Small intestine (tissue), 7 donors: Measurements from ENCODE around the gene GLT6D1. TPM values are rescaled to one million over a fixed set of nuclear protein-coding genes. Genes with fewer than 3 reads are reported as not detected.
"Not testable (repeated sequence)": the region's sequence is repeated elsewhere in the genome, so short reads cannot be mapped to it uniquely, and the experiment has no call there.

ENCODE experiments used
- DNase-seq, 2 donors: peaks; one replicate each; pipeline versions ENCODE4 v3.0.0 to v3.0.0-alpha.2; 2013
- FAIRE-seq: peaks from 2 replicates; lab custom pipeline; 2012; peaks lifted over from hg19 to GRCh38; lab: Jason Lieb, UNC
- H3K27ac ChIP-seq, 3 donors: one replicate each; pipeline ENCODE4 v1.5.1; 2013; ENCODE audit warnings: low read length in 2 of 3, mild to moderate bottlenecking in 2 of 3, control low read depth in 1 of 3, inconsistent platforms in 1 of 3, low read depth in 1 of 3, moderate library complexity in 1 of 3
- H3K27me3 ChIP-seq, 3 donors: one replicate each; pipeline ENCODE4 v1.6.1; 2013; ENCODE audit warnings: low read length in 3 of 3, inconsistent platforms in 1 of 3; ENCODE audit not compliant: control insufficient read depth in 3 of 3, insufficient read depth in 3 of 3
- H3K36me3 ChIP-seq, 3 donors: one replicate each; pipeline ENCODE4 v1.6.1; 2013; ENCODE audit warnings: low read length in 3 of 3, inconsistent platforms in 1 of 3, low read depth in 1 of 3, mild to moderate bottlenecking in 1 of 3, moderate library complexity in 1 of 3; ENCODE audit not compliant: control insufficient read depth in 3 of 3, insufficient read depth in 2 of 3
- H3K4me1 ChIP-seq, 3 donors: one replicate each; pipeline ENCODE4 v1.6.1; 2013; ENCODE audit warnings: low read length in 2 of 3, inconsistent platforms in 1 of 3, low read depth in 1 of 3, mild to moderate bottlenecking in 1 of 3, moderate library complexity in 1 of 3; ENCODE audit not compliant: control insufficient read depth in 3 of 3, insufficient read depth in 2 of 3
- H3K4me3 ChIP-seq, 3 donors: one replicate each; pipeline ENCODE4 v1.5.1; 2013; ENCODE audit warnings: low read length in 3 of 3, control low read depth in 1 of 3, inconsistent platforms in 1 of 3, low read depth in 1 of 3, mild to moderate bottlenecking in 1 of 3, moderate library complexity in 1 of 3
- H3K9me3 ChIP-seq, 2 donors: one replicate each; pipeline ENCODE4 v1.6.1; 2013; ENCODE audit warnings: low read depth in 1 of 2, low read length in 1 of 2; ENCODE audit not compliant: control insufficient read depth in 2 of 2, insufficient read depth in 1 of 2
- WGBS, 3 donors: extraction: QIAGEN DNeasy Blood & Tissue Kit; methylation state at CpG; one replicate each; pipeline ENCODE4 v1.1.7; 2013; 5-methylcytosine and 5-hydroxymethylcytosine counted together
- polyA plus RNA-seq, 4 donors: library from polyadenylated mRNA; stranded (reverse) in 3 of 4; unstranded in 1 of 4; fragments of 200-250 nt in 3 of 4; fragments of 120-200 nt in 1 of 4; gene quantifications; one replicate each; pipeline versions ENCODE4 v1.2.1 to v1.2.3, GENCODE V29; 2013
- donor health status: healthy with polysubstance abuse.
- donor health status: control.
- donor health status: control.
- donor health status: Bipolar disorder and iron deficiency.
- donor health status: healthy.

GLT6D1 gene
- polyA plus RNA-seq, 4 donors, result not detected

DNA sequence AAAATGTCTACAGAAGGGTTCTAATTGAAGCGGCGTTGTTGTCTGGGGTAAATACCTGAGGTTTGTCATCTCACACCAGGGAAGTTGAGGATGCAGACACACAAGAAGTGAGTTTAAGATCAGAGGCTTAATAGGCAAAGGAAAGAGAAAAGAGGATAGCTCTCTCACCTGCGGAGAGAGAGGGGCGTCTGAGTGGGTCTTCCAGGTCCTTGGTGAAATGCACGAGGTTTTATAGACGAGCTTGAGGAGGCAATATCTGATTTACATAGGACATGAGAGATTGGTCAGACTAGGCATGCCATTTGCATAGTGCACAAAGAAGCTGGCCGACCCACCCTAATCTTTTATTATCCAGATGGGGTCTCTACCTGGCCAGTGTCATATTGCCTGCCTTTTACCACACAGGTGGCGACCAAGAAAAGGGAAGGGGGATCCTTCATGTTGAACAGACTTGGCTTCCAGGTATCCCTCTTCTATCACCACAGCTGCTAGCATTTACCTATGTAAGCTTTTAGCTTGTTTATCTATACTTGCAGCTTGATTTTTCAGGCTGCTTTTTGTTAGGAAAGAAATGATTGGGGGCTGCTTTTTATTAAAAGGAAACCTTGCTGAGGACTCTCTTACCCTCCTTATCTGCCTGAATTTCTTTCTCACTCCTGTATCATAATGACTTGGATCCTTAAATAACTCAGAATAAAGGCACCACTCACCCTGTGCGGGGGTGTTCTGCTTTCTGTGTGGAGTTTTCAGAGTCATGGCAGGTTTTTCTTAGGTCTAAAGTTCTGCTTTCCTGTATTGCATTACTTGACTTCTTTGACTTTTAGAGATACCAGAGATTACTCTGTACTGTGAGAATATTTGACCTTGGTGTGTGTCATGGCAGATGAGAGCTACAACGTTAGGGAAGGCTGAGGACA is 9.4 kb upstream of the GLT6D1 start:
- H3K4me3 ChIP-seq, result no peak overlapping the region
- H3K27me3 ChIP-seq, result no peaks in the 10 kb centered on the region
- peaks cover 0 to 25% of the 10 kb centered on the region in 2 donors for H3K9me3 ChIP-seq
- no peak overlapping the region for H3K27ac ChIP-seq
- H3K36me3 ChIP-seq, result no peaks in the 10 kb centered on the region
- no peaks in the 10 kb centered on the region for H3K4me1 ChIP-seq
- WGBS, 3 donors, result 78 to 82% (median 81%) methylated on average over 10 of the region's 10 CpGs
- FAIRE-seq (no peak), DNase-seq (no peak)

DNA sequence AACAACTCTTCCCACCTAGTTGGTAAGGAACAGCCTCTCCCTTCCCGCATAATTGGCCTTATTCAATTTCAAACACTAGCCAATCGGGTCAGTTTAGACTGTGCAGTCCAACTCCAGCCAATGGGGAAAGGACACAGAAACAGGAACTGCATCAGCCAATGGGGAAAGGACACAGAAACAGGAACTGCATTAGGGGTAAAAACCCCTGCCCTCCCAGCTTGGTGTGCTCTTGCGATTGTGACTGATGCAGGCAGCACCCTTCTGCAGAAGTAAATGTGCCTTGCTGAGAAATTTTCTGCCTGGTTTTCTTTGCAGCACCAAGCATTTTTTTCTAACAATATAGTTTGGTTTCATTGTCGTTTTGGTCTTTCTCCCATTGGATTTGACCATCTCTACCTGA is 8.5 kb upstream of the GLT6D1 start:
- no peaks in the 10 kb centered on the region for H3K36me3 ChIP-seq
- no peak overlapping the region for H3K4me3 ChIP-seq
- FAIRE-seq (no peak), DNase-seq (no peak)
- 85 to 87% (median 85%) methylated on average over 4 of the region's 4 CpGs for WGBS, 3 donors
- H3K9me3 ChIP-seq, result peaks cover 0 to 25% of the 10 kb centered on the region in 2 donors
- no peaks in the 10 kb centered on the region for H3K27me3 ChIP-seq
- H3K4me1 ChIP-seq, result no peaks in the 10 kb centered on the region
- no peak overlapping the region for H3K27ac ChIP-seq

DNA sequence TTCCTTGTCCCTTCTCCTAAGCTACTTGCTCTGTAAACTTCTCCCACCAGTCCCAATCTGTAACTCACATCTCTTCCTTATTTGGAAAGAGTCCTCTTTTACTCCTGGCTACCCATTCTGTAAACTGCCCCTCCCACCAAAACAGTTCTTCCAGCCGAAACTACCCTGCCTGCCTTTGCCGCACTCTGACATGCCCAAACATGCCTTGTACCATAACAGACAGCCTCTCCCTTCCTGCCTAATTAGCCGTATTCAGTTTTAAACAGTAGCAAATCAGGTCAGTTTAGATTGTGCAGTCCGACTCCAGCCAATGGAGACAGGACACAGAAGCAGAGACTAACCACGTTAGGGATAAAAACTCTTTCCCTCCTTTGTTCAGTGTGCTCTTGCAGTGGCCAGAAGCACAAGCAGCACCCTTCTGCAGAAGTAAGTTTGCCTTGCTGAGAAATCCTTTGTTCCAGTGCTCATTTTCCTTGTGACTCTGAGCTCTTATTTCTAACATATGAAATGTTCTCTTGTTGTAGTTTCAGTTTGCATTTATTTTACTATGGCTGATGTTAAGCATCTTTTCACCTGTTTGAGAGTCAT is 5.4 kb upstream of the GLT6D1 start:
- WGBS, 3 donors, result 79 to 88% (median 80%) methylated on average over 5 of the region's 5 CpGs
- FAIRE-seq (no peak), DNase-seq (no peak)
- no peak overlapping the region for H3K27ac ChIP-seq
- peaks cover 0 to 20% of the 10 kb centered on the region in 2 donors for H3K9me3 ChIP-seq
- no peaks in the 10 kb centered on the region for H3K27me3 ChIP-seq
- no peaks in the 10 kb centered on the region for H3K4me1 ChIP-seq
- H3K4me3 ChIP-seq, result no peak overlapping the region
- H3K36me3 ChIP-seq, result no peaks in the 10 kb centered on the region

DNA sequence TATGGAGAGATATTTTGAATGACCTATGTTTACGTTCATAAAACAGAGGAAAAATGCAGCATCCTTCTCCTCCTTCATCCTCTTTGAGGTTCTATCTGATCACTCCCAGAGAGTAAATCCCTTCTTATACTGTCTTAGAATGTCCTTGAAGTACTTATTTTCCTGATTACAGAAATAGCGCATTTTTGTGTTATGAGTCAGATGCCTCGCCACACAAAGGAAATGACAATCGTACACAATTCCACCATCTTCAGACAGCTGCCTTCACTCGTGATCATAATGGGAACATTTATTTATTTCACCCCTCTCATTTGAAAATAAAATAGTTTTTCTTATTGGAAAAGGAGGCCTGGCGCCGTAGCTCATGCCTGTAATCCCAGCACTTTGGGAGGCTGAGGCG is 2.4 kb upstream of the GLT6D1 start:
- no peak overlapping the region for H3K4me3 ChIP-seq
- WGBS, 3 donors, result 63 to 73% (median 73%) methylated on average over 8 of the region's 8 CpGs
- FAIRE-seq, result no peak
- DNase-seq, result no peak
- no peaks in the 10 kb centered on the region for H3K36me3 ChIP-seq
- H3K4me1 ChIP-seq, result no peaks in the 10 kb centered on the region
- no peaks in the 10 kb centered on the region for H3K27me3 ChIP-seq
- H3K27ac ChIP-seq, result no peak overlapping the region
- peaks cover 0 to 4% of the 10 kb centered on the region in 2 donors for H3K9me3 ChIP-seq

DNA sequence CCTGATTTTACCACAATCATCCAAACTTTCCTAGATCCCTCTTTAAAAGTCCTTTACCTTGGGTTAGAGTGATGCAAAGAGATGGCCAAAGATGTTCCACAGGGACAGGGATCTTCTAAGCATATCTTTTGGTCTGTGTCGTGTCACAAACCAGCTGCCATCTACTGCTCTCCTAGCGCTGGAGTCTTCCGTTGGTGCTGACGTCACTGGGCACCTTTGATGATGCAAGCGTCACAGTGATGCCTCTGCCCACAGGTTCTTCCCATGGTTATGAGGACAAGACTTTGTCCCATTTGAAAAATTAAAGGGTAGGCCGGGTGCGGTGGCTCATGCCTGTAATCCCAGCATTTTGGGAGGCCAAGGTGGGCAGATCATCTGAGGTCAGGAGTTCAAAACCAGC is 1.7 kb upstream of the GLT6D1 start:
- H3K27me3 ChIP-seq, result no peaks in the 10 kb centered on the region
- WGBS, 3 donors, result 84 to 87% (median 85%) methylated on average over 7 of the region's 7 CpGs
- H3K4me3 ChIP-seq, result no peak overlapping the region
- H3K27ac ChIP-seq, result no peak overlapping the region
- H3K9me3 ChIP-seq, result peaks cover 0 to 4% of the 10 kb centered on the region in 2 donors
- FAIRE-seq (no peak), DNase-seq (no peak)
- H3K36me3 ChIP-seq, result no peaks in the 10 kb centered on the region
- H3K4me1 ChIP-seq, result no peaks in the 10 kb centered on the region

DNA sequence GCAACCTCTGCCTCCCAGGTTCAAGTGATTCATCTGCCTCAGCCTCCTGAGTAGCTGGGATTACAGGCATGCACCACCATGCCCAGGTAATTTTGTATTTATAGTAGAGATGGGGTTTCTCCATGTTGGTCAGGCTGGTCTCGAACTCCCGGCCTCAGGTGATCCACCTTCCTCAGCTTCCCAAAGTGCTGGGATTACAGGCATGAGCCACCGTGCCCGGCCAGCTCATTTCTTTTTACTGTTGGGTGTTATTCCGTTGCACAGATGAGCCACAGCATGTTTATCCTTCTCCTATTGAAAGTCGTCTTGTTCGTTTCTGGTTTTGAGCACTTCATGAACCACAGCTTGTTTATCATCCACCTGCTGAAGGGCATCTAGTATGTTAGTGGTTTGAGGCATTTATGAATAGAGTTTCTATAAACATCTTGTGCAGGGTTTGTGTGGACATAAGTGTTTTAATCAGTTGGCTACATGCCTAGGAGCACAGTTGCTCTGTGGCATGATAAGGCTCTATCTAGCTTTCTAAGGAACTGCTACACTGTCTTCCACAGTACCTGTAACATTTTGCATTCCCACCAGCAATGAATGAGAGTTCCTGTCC is 2.3 kb downstream of the GLT6D1 start:
- H3K36me3 ChIP-seq, DNase-seq, H3K4me3 ChIP-seq, H3K9me3 ChIP-seq, FAIRE-seq, H3K4me1 ChIP-seq, H3K27ac ChIP-seq, H3K27me3 ChIP-seq: not testable (repeated sequence)
- WGBS, 3 donors, result 78 to 86% (median 82%) methylated on average over 7 of the region's 7 CpGs

- H3K27me3 ChIP-seq, result peaks cover 0 to 4% (median 0%) of the 10 kb centered on the region in 3 donors
- no peak overlapping the region for H3K4me3 ChIP-seq
- no peaks in the 10 kb centered on the region for H3K4me1 ChIP-seq
- DNase-seq, result no peak
- no peaks in the 10 kb centered on the region for H3K9me3 ChIP-seq
- 86 to 91% (median 87%) methylated on average over 10 of the region's 10 CpGs for WGBS, 3 donors
- H3K36me3 ChIP-seq, result no peaks in the 10 kb centered on the region
- FAIRE-seq, result no peak
- no peak overlapping the region for H3K27ac ChIP-seq
Observed at GRCh38 chr9:135632841-135633240, 6.5 kb downstream of the GLT6D1 start.

GRCh38 chr9:135624282-135624681 is 15.1 kb downstream of the GLT6D1 start:
- FAIRE-seq, result no peak
- 84 to 92% (median 89%) methylated on average over 14 of the region's 14 CpGs for WGBS, 3 donors

More at GRCh38 chr9:135624282-135624681, 15.1 kb downstream of the GLT6D1 start:
- Histone ChIP-seq H3K27me3 (peaks cover 0 to 2% (median 0%) of the 10 kb centered on the region in 3 donors), H3K4me3 (no peak overlapping the region), H3K4me1 (no peaks in the 10 kb centered on the region), H3K27ac (no peak overlapping the region), H3K9me3 (no peaks in the 10 kb centered on the region), H3K36me3 (no peaks in the 10 kb centered on the region)
- no peak for DNase-seq
